Upper lobe of left lung (tissue), 6 donors: ENCODE measurements around the gene TEX22. TPM values are rescaled to one million over a fixed set of nuclear protein-coding genes. Genes with fewer than 3 reads are reported as not detected.
A peak's percentile ranks its signal among the peaks of the same experiment; 100 is the strongest.

Experiments used
- ATAC-seq, 2 donors: fragments of 200-7000 bp; cut with Tn5 transposase; one replicate each; pipeline ENCODE4 v1.9.1; 2022; ENCODE audit warnings: mild to moderate bottlenecking in 2 of 2, moderate library complexity in 2 of 2; ENCODE audit not compliant: low FRiP score in 2 of 2
- DNase-seq, 2 donors: peaks; one replicate each; pipeline ENCODE4 v3.0.0-alpha.2; 2019 to 2020
- H3K27ac ChIP-seq, 4 donors: fragments of 200-600 bp; sonication (generic); one replicate each; pipeline ENCODE4 v1.5.1; 2016 to 2019
- H3K27me3 ChIP-seq, 4 donors: fragments of 200-600 bp; sonication (generic); one replicate each; pipeline ENCODE4 v1.5.1; 2017 to 2019
- H3K36me3 ChIP-seq, 4 donors: fragments of 200-600 bp; sonication (generic); one replicate each; pipeline ENCODE4 v1.5.1; 2016 to 2019
- H3K4me1 ChIP-seq, 4 donors: fragments of 200-600 bp; sonication (generic); one replicate each; pipeline ENCODE4 v1.5.1; 2018 to 2019
- H3K4me3 ChIP-seq, 4 donors: fragments of 200-600 bp; sonication (generic); one replicate each; pipeline ENCODE4 v1.5.1; 2017 to 2019; ENCODE audit warnings: mild to moderate bottlenecking in 2 of 4, moderate library complexity in 1 of 4
- H3K9me3 ChIP-seq, 4 donors: fragments of 200-600 bp; sonication (generic); one replicate each; pipeline ENCODE4 v1.5.1; 2018 to 2019
- EP300 ChIP-seq, 4 donors: sonication (generic); formaldehyde crosslinking; IDR thresholded peaks; one replicate each; pipeline ENCODE4 v1.5.1; 2017; ENCODE audit warnings: antibody characterized with exemption in 4 of 4, control low read depth in 2 of 4
- POLR2A ChIP-seq, 4 donors: fragments of 450-650 bp; IDR thresholded peaks; one replicate each; pipeline ENCODE4 v1.5.1; 2016 to 2017; ENCODE audit warnings: antibody characterized with exemption in 4 of 4, mild to moderate bottlenecking in 2 of 4
- POLR2AphosphoS5 ChIP-seq, 2 donors: sonication (generic); formaldehyde crosslinking; IDR thresholded peaks; one replicate each; pipeline ENCODE4 v1.5.1; 2017; ENCODE audit warnings: antibody characterized with exemption in 2 of 2
- WGBS, 2 donors: methylation state at CpG; one replicate each; pipeline ENCODE4 v1.1.5; 2017 to 2018; 5-methylcytosine and 5-hydroxymethylcytosine counted together
- total RNA-seq, 6 donors: library from RNA; depleted of rRNA in 4 of 6; stranded (reverse); fragments of >200 nt in 4 of 6; gene quantifications; one replicate each; pipeline versions ENCODE4 v1.1.0 to v1.2.1, GENCODE V29; 2016 to 2021
- TF ChIP-seq, protein P1 (sequence below), 6 experiments: fragments of 450-650 bp in 4 of 6; fragments of 200-600 bp in 2 of 6; sonication (generic) in 2 of 6; IDR thresholded peaks; one replicate each; pipeline ENCODE4 v1.5.1; 2016 to 2019; ENCODE audit warnings: antibody characterized with exemption in 6 of 6
- donor health status: DM: no; HTN: no; CAD: no; lungs with moderate emphysema.
- donor health status: DM: no; HTN: yes; CAD: no; lungs with severe emphysema.

Gene TEX22
- total RNA-seq, 6 donors from 2014 or later: 1.2 to 2.1 (median 1.9) TPM; not detected in 3

DNA sequence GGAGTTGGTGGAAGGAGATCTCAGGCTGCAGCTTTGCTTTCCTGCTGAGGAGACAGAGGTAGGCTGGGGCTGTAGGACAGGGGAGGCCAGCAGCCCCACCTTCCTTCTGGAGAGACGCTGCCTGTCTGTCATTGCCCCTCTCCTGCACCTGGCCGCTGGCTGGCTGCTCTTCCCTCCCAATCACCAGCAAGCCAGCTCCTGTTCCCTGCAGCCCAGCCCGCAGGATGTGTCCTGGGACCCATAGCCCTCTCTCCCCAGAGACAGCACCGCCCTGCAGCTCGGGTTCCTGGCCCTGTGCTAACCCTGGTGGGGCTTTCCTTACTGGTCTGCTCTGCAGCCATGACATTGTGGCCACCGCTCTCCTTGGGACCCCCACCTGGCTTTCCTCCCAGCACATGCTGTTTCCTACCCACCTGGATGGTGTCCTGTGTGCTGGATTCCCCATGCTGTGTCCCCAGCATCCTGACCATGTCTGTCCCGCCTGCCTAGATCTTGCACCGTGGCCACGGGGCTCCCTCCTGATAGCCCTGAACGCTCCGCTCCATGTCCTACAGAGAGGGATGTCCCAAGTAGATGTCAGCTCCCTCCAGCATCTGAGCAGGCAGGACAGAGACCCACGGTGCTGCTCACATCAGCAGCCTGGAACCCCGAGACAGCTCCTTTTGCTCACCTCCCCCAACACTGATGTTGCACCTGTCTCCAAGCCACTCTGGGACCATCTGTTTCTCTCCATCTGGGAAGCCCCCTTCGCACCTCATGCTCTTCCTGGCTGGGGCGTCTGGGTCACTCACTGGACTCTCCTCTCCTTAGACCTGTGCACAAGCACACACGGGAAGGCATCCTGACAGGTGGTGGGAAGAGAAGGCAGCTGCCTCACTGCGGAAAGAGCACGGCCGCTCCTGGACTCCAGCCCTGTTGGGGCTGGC lies 20.2 kb downstream of the TEX22 start:
- H3K27ac ChIP-seq: peak overlapping the region in 2 of 4 donors; percentile 79 to 80
- TF ChIP-seq EP300 (IDR thresholded peaks at IDR 0.05) (no peak), POLR2AphosphoS5 (IDR thresholded peaks at IDR 0.05) (no peak), POLR2A (IDR thresholded peaks at IDR 0.05) (no peak)
- TF ChIP-seq, protein P1, sequence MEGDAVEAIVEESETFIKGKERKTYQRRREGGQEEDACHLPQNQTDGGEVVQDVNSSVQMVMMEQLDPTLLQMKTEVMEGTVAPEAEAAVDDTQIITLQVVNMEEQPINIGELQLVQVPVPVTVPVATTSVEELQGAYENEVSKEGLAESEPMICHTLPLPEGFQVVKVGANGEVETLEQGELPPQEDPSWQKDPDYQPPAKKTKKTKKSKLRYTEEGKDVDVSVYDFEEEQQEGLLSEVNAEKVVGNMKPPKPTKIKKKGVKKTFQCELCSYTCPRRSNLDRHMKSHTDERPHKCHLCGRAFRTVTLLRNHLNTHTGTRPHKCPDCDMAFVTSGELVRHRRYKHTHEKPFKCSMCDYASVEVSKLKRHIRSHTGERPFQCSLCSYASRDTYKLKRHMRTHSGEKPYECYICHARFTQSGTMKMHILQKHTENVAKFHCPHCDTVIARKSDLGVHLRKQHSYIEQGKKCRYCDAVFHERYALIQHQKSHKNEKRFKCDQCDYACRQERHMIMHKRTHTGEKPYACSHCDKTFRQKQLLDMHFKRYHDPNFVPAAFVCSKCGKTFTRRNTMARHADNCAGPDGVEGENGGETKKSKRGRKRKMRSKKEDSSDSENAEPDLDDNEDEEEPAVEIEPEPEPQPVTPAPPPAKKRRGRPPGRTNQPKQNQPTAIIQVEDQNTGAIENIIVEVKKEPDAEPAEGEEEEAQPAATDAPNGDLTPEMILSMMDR (IDR thresholded peaks at IDR 0.05): no peak
- DNase-seq (no peak), ATAC-seq (no peak)
- no peaks in the 10 kb centered on the region for H3K36me3 ChIP-seq
- no peaks in the 10 kb centered on the region for H3K27me3 ChIP-seq
- WGBS, 2 donors: 75 to 84% methylated on average over 19 of the region's 19 CpGs
- no peaks in the 10 kb centered on the region for H3K9me3 ChIP-seq
- H3K4me1 ChIP-seq: peaks cover 28 to 52% (median 33%) of the 10 kb centered on the region in 4 donors
- H3K4me3 ChIP-seq: peak overlapping the region; percentile 74 to 92 (median 82)

DNA sequence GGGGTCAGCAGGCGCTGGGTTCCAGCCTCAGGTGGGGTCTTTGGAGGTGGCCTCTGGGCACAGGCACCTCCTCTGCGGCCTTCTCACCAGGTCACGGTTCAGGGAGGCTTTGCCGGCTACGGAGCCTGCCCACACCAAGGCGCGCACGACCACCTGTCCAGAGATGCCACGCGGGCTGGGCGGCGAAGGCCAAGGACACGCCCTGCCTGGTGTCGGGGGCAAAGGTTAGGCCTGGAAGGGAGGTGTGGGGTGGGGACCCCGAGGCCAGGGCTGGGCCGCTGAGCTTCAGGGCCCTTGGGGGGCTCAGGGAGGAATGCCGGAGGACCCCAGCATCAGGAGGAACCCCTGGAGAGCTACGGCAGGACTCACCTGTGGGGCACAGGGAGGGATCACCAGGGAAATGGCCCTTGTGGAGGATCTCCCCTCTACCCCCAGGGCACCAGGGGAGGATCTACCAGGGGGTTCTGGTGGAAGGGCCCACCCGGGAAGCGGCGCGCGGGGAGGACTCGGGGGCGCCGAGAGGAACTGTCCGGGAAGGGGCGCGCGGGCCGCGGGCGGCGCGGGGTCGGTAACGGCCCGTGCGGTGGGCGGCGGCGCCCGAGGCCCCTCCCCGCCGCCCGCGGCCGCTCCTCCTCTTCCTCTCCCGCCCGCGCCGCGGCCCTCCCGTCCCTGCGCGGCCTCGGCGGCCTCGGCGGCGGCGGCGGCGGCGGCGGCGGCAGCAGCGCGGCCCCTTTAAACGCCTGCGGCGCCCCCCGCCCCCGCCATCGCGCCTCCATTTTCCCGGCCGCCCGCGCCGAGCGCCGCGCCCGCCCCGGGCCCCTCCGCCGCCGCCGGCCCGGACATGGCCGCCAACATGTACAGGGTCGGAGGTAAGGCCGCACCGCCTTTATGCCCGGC lies 21.1 kb downstream of the TEX22 start, which contains the start of gene MTA1:
TSS of gene MTA1 (plus strand) at position 633 of the 897 bp plus-strand sequence. CDS start at position 842, 209 bp downstream.
- 3 to 12% methylated on average over 18 to 34 of the region's 96 CpGs for WGBS, 2 donors
- DNase-seq (peak; percentile 54 to 93), ATAC-seq (peak in 1 of 2 donors; percentile 78)
- peaks cover 27 to 50% (median 33%) of the 10 kb centered on the region in 4 donors for H3K4me1 ChIP-seq
- H3K27me3 ChIP-seq: no peaks in the 10 kb centered on the region
- peak within 1 kb of the TSS; percentile 3 to 83 (median 80) for H3K27ac ChIP-seq
- no peak for TF ChIP-seq EP300 (IDR thresholded peaks at IDR 0.05)
- TF ChIP-seq POLR2A (IDR thresholded peaks at IDR 0.05): no peak
- TF ChIP-seq, protein P1 (IDR thresholded peaks at IDR 0.05): no peak
- no peak for TF ChIP-seq POLR2AphosphoS5 (IDR thresholded peaks at IDR 0.05)
- no peaks in the 10 kb centered on the region for H3K9me3 ChIP-seq
- H3K36me3 ChIP-seq: no peaks in the 10 kb centered on the region
- peak within 1 kb of the TSS; percentile 78 to 92 (median 83) for H3K4me3 ChIP-seq

DNA sequence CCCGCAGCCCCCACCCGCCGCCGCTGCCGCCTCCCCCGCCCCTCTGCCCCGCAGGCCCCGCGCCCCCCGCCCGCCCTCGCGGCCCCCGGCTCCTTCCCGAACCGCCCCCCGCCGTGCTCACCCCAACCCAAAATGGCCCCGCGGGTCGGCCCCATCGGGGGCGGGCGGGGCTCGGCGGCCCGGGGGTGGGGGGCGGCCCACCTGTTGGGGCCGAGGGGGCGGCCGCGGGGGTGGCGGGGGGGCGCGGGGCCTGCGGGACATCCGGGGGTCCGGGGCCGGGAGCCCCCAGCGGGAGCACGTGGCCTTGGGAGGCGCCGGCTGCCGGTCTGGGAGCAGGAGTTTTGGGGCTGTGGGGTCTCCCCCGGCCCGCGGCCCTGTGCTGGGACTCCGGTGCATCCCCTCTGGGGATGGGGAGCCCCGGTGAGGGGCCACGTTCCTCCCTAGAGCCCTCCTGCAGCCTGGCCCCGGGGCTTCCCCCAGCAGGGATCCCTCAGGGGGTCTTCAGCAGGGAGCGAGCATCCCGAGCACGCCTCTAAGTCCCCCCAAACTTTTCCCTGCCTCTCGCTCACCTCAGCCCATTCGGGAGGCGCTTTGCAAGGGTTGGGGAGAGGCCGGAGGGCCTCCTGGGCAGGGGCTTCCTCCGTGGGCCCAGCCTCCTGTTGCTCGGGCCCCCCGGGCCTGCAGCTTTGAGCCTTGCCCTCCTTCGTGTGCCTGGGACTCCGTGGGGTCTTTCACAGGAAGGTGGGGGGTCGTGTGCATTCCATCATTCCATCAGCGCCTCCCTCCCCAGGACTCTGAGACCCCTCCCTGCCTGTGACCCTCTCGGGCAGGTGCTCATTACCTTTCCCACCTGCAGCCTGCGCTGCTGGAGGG lies 22.0 kb downstream of the TEX22 start:
- DNase-seq (peak in 1 of 2 donors; percentile 84), ATAC-seq (no peak)
- TF ChIP-seq POLR2AphosphoS5 (IDR thresholded peaks at IDR 0.05): no peak
- TF ChIP-seq, protein P1 (IDR thresholded peaks at IDR 0.05): no peak
- TF ChIP-seq POLR2A (IDR thresholded peaks at IDR 0.05): no peak
- TF ChIP-seq EP300 (IDR thresholded peaks at IDR 0.05): no peak
- Histone ChIP-seq H3K27ac (peak overlapping the region; percentile 3 to 83 (median 73)), H3K27me3 (no peaks in the 10 kb centered on the region), H3K36me3 (peaks cover 0 to 6% (median 2%) of the 10 kb centered on the region in 4 donors), H3K4me3 (peak overlapping the region; percentile 78 to 92 (median 83)), H3K4me1 (peaks cover 22 to 41% (median 30%) of the 10 kb centered on the region in 4 donors), H3K9me3 (no peaks in the 10 kb centered on the region)
- WGBS, 2 donors: 9 to 41% methylated on average over 3 to 15 of the region's 67 CpGs
